ENCODE results near the gene RBM10.

The RBM10 gene

DNA sequence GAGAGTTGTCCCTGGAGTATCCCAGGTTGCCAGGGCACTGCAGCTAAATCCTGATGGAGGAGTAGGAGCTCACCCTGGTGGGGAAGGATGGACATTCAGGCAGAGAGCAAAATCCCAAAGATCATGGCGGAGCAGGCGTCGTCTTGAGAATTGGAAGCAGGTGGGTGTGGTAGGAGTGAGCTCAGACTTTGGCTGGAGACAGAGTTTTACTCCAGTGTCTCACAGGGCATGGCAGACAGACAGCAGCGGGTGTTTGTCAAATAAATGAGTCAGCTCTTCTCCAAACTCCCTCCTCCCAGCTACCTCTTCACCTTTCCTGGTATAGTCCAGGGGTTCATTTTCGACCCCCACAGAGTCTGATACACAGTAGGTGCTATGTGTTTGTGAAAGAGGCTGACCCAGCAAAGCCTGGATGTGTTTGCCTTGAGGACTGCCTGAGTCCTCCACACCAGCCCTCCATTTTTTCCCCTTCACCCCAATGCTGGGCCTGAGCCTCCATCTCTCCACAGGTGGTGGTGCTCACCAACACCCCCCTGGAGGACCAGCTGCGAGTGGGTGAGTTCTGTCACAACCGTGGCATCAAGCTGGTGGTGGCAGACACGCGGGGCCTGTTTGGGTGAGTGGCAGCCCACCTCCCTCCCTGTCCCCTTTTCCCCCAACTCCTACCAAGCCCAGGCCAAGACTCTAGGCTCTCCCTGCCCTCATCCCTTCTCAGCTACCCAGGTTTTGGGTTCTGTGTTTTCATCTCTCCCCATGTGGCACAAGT, 55.5 kb downstream of the RBM10 start:
- no peak for DNase-seq

DNA sequence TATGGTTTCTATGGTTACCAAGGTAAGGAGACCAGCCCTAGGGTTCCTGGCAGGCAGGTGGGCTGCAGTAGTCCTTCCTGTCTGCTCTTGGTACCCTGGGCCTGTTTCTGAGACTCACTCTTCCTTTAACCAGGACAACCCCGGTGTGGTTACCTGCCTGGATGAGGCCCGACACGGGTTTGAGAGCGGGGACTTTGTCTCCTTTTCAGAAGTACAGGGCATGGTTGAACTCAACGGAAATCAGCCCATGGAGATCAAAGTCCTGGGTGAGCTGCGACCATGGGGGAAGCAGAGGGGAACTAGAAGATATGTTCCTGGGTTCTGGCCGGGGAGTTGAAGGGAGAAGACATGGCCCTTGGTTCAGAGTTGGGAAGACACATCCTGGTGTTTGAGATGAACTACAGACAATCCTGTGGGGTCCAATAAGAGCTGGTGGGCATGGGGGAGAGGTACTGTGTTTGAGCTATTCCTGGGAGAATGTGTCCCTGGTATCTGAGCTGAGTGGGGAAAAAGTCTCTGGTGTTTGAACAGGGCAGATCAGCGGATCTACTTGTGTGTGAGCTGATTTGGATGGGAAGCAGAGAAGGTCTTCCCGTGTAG, 56.4 kb downstream of the RBM10 start:
- DNase-seq = no peak

DNA sequence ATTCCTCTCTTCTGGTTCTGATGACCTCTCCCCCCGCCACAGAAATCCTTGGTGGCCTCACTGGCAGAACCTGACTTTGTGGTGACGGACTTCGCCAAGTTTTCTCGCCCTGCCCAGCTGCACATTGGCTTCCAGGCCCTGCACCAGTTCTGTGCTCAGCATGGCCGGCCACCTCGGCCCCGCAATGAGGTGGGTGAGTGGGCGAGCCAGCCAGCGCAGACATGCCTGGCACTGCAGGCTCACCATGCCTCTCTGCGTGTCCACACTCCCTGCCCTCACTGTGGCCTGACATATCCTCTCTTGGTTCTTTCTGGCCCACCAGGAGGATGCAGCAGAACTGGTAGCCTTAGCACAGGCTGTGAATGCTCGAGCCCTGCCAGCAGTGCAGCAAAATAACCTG, 57.3 kb downstream of the RBM10 start:
- DNase-seq = no peak

DNA sequence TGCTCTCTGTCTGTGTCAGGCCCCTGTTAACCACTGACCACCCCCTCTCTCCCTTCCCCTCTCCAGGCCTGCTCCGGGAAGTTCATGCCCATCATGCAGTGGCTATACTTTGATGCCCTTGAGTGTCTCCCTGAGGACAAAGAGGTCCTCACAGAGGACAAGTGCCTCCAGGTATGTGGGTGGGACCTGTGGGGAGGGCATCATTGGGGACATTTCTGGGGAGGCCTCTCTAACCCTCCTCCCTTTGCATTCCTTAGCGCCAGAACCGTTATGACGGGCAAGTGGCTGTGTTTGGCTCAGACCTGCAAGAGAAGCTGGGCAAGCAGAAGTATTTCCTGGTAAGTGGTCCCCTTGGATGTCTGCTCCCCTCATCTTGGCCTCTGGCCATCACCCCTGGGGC, 57.9 kb downstream of the RBM10 start:
- no peak for DNase-seq

DNA sequence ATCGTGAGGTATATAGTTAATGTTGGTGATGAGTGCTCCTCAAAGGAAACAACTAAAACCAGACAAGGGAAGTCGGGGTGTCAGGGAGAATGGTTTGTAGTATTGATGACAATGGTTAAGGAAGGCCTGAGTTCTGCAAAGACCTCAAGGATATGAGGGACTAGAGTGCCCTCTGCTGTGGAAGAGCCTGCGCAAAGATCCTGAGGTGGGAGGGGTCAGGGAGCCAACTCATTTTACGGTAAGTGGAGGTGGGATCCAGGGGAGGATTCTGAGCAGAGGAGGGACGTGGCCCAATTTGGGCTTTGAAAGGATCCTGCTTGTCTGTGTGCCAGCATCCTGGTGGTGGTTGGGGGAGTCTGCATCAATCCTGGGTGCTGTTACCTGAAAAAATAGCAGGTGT, 59.9 kb downstream of the RBM10 start:
- DNase-seq = no peak

DNA sequence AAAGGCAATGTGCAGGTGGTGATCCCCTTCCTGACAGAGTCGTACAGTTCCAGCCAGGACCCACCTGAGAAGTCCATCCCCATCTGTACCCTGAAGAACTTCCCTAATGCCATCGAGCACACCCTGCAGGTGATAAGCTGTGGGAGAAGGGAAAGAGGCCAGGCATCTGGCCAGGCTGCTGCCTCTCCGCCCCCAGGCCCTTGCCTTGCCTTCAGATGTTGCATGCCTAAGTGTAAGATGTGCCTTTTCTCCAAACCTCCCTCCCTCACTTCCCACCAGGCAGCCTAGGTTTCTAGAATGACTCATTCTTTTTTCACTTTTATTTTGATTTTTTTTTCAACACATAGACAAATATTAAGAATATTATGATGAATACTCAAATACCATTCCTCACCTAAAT, 61.3 kb downstream of the RBM10 start:
- no peak for DNase-seq

DNA sequence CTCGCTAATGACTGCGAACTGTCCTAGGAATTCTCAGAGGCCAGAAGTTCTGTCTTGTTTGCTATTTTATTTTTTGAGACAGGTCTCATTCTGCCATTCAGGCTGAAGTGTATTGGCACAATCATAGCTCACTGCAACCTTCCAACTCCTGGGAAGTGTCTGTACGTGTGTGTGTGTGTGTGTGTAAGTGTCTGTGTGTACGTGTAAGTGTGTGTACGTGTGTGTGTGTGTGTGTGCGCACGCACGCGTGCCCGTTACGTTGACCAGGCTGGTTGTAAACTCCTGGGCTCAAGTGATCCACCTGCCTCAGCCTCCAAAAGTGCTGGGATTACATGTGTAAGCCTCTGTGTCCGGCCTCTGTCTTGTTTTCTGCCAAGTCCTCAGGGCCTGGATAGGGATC, 63.1 kb downstream of the RBM10 start:
- DNase-seq = no peak

DNA sequence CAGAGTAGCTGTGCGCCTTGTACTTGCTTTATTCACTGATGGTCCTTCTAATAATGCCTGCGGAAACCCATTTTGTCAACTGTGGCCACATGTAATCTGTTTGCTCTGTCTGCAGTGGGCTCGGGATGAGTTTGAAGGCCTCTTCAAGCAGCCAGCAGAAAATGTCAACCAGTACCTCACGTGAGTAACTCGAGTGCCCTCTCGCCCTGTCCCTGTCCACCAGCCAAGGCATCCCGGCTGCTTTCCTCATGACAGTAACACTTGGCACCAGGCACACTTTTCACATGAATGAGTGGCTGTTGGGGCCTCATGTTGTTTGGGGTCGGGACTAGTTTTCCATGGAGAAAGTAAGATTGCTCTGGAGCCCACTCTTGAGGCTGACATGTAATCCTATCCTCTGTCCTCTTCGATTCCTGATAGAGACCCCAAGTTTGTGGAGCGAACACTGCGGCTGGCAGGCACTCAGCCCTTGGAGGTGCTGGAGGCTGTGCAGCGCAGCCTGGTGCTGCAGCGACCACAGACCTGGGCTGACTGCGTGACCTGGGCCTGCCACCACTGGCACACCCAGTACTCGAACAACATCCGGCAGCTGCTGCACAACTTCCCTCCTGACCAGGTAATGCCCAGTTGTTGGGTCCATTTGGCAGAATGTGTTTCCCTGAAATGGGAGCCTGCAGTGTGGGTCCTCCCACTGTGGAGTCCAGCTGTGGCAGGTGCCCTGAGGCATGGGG, 64.7 kb downstream of the RBM10 start:
- no peak for DNase-seq

DNA sequence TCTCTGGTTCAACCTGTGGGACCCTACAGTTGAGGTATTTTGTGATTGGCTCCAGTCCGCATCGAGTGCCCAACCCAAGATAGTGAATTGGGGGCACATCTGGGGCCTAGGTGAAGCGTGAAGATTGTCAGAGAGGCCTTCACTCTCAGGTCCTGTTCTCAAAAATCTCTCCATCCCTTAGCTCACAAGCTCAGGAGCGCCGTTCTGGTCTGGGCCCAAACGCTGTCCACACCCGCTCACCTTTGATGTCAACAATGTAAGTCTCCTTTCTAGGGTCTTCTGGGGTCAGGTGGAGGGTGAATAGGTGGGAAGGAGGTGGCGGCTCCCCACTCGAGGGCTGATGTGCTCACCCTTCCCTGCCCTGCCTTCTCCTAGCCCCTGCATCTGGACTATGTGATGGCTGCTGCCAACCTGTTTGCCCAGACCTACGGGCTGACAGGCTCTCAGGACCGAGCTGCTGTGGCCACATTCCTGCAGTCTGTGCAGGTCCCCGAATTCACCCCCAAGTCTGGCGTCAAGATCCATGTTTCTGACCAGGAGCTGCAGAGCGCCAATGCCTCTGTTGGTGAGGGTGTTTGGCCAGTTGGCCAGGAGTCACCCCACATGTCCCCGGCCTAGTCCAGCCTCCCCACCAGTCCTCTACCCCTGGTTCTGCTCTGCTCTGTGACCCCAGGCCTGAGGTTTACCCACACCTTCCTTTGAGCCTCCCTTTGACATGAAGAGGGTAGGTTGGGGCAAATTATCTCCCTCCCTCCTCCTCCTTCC, 65.8 kb downstream of the RBM10 start:
- DNase-seq = no peak

DNA sequence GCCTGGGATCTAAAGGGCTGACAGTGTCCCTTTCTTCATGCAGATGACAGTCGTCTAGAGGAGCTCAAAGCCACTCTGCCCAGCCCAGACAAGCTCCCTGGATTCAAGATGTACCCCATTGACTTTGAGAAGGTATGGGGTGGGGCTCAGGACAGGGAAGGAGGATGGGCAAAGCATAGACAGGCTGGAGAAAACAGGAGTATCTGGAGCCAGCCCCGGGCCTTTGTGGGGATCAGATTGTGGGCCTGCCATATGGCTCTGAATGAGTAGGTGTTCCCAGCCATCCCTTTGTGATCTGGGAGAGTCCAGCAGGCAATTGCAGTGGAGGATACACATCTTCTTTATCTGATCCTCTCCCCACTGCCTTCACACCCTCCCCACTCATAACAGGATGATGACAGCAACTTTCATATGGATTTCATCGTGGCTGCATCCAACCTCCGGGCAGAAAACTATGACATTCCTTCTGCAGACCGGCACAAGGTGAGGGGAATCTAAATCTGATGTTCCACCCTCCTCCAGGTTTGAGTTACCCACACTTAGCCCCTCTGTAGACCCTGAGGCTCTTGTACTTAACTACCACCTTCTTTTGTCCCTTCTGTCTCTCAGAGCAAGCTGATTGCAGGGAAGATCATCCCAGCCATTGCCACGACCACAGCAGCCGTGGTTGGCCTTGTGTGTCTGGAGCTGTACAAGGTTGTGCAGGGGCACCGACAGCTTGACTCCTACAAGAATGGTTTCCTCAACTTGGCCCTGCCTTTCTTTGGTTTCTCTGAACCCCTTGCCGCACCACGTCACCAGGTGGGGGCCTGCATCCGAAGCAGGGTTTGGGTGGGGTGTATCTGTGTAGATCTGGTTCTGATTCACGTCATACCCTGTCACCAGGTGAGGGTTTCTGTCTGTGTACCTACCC, 67.6 kb downstream of the RBM10 start:
- no peak for DNase-seq

DNA sequence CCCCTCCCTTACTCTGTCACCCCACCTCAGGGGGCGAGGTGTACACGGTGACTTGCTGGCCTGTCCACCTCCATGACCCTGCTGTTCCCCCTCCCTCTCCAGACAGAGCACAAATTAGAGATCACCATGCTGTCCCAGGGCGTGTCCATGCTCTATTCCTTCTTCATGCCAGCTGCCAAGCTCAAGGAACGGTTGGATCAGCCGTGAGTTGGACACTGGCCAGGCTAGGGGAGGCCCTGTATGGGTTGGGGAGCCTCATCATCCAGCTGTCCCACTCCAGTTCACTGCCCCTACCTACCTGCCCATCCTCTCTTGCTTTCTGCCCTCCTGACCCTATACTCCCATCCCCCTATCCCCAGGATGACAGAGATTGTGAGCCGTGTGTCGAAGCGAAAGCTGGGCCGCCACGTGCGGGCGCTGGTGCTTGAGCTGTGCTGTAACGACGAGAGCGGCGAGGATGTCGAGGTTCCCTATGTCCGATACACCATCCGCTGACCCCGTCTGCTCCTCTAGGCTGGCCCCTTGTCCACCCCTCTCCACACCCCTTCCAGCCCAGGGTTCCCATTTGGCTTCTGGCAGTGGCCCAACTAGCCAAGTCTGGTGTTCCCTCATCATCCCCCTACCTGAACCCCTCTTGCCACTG, 69.5 kb downstream of the RBM10 start:
- DNase-seq = no peak

DNA sequence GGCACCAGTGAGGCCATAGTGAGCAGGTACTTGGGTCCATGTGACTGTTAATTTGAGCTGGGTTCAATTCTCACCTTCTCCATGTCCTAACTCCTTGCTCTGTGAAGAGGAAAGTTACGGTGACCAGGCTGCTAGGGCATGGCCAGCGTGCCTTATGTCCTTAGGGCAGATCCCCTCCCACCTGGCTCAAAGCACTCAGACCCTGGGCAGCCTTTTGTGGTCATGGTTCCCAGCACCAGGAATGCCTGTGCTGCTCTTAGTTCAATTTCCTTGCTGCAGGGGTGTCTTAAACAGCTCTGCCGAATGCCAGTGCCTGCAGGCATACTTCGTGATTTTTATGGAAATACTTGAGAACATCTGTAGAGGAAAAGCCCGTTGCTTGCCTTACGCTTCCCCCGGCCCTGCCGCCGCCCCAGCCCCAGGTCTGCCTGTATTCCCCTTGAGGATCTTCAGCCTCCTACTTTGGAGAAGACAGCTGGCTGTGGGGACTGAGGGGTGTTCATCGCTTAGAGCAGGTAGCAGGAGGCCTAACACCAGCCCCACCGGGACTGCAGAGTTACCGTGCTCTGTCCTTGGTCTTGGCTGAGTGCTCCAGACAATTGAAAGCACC, 70.4 kb downstream of the RBM10 start:
- DNase-seq = no peak

DNA sequence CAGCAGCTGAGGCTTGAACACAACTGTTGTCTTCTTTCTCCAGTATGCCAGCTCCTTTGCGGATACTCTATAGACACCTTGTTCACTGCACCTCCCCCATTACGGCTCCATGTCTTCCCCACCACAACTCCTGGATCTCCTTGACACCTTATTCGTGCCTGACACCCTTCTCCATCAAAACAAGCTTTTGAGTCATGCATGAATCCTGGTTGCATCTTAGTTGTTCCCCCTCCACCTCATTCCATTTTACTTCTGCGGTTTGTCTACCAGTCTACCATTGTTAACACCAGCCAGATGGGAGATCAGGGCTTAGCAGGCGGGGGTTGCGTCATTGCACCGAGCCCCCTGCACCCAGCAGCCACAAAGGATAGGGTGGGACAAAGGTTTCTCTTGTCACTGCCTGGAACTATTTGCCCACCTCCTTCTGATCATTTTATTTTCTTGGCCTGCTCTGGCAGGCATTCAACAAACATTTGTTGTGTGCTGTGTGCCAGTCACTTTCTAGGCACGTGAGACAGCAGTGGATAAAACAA, 71.4 kb downstream of the RBM10 start:
- DNase-seq = no peak

DNA sequence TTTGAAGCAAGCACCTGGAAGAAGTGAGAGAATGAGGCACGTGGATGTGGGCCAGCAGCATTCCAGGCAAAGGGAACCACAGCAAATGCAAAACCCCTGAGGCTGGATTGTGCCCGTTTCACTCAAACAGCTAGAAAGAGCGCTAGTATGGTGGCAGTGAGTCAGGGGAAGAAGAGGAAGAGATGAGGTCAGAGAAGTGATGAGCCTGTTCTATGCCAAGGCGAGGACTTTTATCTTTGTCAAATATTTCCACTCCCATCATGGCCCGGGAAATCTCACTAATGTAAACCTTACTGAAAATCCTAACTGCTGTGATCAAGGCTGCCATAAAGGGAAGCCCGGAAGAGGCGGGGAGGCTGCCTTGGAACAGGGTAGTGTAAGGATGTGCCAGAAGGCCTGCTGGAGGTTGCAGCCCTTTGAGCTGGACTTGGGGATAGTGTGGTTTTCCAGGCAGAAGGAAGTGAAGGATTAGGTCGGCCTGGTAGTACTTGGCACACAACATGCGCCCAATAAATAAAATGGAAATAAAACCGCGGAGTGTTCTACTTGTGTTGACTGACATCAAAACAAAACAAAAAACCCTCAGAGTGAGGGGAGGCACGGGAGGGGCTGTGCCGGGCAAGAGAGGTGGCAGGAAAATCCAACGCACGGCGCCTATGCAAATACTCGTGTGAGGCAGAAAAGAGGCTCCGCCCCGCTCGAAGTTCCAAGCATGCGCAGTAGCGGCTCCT, 72.3 kb downstream of the RBM10 start:
- DNase-seq = peak; percentile 27 to 62 (median 47)

DNA sequence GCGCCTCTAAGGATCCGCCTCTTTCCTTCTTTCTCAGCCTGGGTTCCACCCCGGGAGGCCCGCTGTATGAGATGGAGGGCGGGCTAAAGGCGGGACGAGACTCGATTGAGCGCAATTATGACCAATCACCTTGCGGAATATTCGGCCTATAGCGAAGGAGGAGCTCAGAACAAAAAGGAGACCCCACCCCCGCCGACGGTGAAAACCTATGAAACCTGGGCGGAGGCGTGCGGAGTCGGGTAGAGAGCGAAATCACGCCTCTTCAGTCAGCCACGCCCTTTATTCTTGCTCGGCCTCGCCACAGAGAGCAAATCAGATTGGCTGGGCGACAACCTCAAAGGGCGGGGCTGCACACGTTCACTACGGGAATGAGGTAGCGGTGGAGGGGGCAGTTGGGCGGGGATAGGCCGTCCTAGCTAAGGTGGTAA, 72.8 kb downstream of the RBM10 start:
- DNase-seq = peak; percentile 96 to 98 (median 96)

DNA sequence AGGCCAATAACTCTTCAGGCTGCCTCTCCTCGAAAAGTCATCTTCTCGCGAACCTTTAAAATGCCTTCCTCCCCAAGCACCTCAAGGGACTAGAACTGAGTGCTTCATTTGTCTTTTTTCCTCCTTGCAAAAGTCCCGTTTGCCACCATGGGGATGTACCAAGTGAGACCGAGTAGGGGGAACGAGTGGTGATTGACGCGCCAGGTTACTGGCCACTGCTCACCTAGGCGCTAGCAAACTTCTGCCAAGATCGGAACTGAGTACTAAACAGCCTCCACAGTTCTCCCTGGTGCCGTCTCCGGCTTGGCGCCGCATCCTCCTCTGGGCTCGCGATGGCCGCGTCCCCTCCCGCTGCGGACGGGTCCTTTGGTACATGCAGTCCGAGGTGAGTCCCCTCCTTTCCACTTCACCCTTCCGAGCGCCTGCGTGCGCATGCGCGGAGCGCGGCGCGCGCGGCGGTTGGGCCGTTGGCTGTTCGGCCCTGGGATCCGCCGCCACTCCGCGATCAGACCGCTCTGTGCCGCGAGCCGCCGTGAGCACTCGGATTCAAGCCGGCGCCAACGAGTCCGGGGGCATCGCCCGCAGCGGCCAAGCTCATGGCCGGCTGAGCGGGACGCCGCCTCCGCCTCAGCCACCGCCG, 73.4 kb downstream of the RBM10 start, which contains the start of gene CDK16:
CDK16 (plus strand) TSS at position 402 of the 640 bp plus-strand sequence. CDS start 4,877 bp downstream, outside the sequence.
- DNase-seq = peak; percentile 74 to 89 (median 84)

DNA sequence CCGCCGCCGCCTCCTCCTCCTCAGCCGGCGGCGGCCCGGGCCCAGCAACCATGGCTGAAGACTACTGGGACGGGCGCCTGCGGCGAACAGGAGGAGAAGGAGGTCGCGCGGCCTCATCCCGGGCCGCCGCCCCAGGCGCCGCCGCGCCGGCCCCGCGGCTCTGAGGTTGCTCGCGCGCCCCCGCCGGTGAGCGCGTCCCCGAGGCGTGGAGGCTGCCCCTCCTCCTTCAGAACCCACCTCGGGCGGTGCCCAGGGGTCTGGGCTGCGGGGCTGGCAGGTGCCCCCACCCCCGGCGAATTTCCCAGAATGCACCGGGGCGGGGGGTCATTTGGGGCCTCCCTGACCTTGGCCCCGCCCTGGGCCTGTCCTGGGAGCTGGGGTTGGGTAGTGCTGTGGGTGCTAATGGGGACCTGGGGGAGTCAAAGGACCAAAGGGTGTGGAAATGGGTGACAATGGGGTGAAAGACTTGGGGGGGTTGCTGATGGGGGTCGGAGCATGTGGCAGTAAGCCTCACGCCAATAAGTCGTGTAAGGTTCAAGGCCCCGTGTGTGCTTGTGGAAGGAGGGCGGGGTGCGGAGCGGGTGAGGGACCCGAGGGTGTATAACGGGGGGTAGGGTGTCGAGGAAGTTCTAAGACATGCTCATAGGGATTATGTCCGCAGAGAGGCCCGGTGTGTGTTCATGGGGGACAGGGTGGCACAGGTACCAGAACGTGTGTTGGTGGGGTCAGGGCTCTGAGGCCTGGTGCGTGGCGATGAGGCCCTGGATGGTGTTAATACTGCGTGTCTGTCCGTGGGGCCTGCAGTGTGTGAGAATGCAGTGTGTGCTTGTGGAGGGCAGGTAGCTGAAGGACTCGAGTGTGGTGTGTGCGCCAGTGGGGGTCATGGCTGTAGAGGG, 74.1 kb downstream of the RBM10 start:
- peak; percentile 54 to 75 (median 64) for DNase-seq

DNA sequence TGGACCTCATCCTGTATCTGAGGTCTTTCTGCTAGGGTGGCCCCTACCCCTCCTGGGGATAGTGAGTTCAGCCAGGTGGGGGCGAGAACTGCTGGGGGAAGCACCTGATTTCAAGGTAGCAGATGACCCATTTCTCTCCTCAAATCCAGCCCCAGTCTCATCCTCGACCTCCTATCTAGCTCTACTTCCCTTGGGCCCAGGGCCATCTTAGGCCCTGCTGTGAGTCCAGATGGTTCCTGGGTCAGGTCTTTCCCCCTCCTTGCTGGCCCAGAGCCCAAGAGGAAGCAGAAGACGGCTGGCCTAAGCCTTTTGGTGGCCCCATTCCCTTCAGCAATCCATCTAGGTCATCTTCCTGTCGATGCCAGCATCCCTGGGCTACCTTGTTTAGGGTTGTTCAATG, 76.7 kb downstream of the RBM10 start:
- DNase-seq = peak in 1 of 4 experiments; percentile 13

Measured in suppressor macrophage (primary cell).